ENCODE data around the gene NR1H2. TPM values are rescaled to one million over a fixed set of nuclear protein-coding genes. Genes with fewer than 3 reads are reported as not detected.

The NR1H2 gene
- total RNA-seq, 1 donor from 2014 or later: 150 TPM

DNA sequence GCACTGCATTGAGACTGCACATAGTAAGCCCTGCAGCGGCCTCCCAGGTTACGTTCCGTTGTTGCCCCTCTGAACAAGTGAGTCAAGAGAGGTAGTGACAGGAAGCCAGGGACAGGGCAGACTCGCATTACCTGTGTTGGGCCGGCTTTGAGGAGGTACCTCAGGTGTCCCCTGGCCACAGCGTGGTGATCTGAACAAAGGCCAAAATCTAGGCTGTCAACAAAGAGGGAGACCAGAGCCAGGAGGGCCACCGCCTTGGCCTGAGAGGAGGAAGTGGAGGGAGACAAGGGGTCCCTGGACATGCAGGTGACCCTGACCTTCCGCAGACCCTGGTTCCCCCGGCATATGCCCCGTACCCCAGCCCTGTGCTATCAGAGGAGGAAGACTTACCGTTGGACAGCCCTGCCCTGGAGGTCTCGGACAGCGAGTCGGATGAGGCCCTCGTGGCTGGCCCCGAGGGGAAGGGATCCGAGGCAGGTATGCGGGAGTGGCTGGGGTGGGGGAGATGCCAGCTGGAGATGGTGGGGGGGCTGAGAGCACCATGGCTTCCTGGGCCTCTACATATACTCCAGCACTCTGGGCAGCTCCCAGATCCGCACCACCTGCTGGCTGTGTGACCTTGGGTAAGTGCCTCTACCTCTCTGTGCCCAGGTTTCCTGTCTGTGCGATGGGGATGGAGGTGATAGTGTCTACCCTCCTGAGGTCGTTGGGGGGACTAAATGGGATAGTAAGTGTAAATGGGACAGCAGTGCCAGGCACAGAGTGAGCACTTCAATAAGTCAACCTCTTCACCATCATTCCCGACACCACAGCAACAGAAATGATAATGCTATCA is 47.2 kb downstream of the NR1H2 start:
- intact Hi-C loops (cut with DNase I): no loop called here
- H3K27me3 ChIP-seq: peaks cover 7% of the 10 kb centered on the region
- H3K4me3 ChIP-seq: no peak overlapping the region

DNA sequence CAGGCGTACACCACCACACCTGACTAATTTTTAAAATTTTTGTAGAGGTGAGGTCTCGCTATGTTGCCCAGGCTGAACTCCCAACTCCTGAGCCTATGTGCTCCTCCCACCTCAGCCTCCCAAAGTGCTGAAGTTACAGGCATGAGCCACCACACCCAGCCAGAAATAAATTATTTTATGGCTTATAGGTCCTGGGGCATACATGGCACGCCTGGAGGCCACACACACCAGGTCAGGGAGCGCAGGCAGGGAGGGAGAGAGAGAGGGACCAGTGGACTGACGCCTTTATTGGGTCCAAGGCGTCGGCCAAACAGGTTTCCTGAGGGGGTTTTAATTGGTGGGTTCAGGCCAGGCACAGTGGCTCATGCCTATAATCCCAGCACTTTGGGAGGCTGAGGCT is 49.3 kb downstream of the NR1H2 start:
- TF ChIP-seq, protein P1, sequence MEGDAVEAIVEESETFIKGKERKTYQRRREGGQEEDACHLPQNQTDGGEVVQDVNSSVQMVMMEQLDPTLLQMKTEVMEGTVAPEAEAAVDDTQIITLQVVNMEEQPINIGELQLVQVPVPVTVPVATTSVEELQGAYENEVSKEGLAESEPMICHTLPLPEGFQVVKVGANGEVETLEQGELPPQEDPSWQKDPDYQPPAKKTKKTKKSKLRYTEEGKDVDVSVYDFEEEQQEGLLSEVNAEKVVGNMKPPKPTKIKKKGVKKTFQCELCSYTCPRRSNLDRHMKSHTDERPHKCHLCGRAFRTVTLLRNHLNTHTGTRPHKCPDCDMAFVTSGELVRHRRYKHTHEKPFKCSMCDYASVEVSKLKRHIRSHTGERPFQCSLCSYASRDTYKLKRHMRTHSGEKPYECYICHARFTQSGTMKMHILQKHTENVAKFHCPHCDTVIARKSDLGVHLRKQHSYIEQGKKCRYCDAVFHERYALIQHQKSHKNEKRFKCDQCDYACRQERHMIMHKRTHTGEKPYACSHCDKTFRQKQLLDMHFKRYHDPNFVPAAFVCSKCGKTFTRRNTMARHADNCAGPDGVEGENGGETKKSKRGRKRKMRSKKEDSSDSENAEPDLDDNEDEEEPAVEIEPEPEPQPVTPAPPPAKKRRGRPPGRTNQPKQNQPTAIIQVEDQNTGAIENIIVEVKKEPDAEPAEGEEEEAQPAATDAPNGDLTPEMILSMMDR (IDR thresholded peaks at IDR 0.05): no peak
- Histone ChIP-seq H3K4me3 (no peak overlapping the region), H3K27me3 (no peaks in the 10 kb centered on the region), H3K9me3 (no peaks in the 10 kb centered on the region), H3K4me1 (no peaks in the 10 kb centered on the region), H3K27ac (no peak overlapping the region), H3K36me3 (no peaks in the 10 kb centered on the region)
- no peak for DNase-seq (ENCODE audit: low spot score in 2 of 2)
- intact Hi-C loops (cut with DNase I): no loop called here

More for the DNA sequence above, 47.2 kb downstream of the NR1H2 start:
- peaks cover 3 to 6% of the 10 kb centered on the region in 2 donors for H3K4me1 ChIP-seq
- no peak overlapping the region for H3K27ac ChIP-seq
- no peaks in the 10 kb centered on the region for H3K9me3 ChIP-seq
- H3K36me3 ChIP-seq: no peaks in the 10 kb centered on the region
- TF ChIP-seq, protein P1 (IDR thresholded peaks at IDR 0.05): no peak
- DNase-seq (ENCODE audit: low spot score in 2 of 2): no peak

- Histone ChIP-seq H3K27ac (no peak overlapping the region), H3K27me3 (peaks cover 12% of the 10 kb centered on the region), H3K36me3 (no peaks in the 10 kb centered on the region), H3K4me1 (peaks cover 10% of the 10 kb centered on the region in 2 donors), H3K4me3 (no peak overlapping the region), H3K9me3 (no peaks in the 10 kb centered on the region)
- TF ChIP-seq, protein P1 (IDR thresholded peaks at IDR 0.05): no peak
- DNase-seq (ENCODE audit: low spot score in 2 of 2): no peak
- intact Hi-C loops (cut with DNase I): no loop called here
Observed at GRCh38 chr19:50427318-50427925, 51.2 kb downstream of the NR1H2 start.

GRCh38 chr19:50427997-50428425 is 51.8 kb downstream of the NR1H2 start:
- Histone ChIP-seq H3K4me1 (peaks cover 10% of the 10 kb centered on the region in 2 donors), H3K27me3 (peaks cover 14% of the 10 kb centered on the region), H3K4me3 (no peak overlapping the region), H3K27ac (peak overlapping the region in 1 of 2 donors; percentile 4), H3K9me3 (no peaks in the 10 kb centered on the region), H3K36me3 (no peaks in the 10 kb centered on the region)
- TF ChIP-seq, protein P1 (IDR thresholded peaks at IDR 0.05): no peak
- peak; percentile 61 to 88 for DNase-seq (ENCODE audit: low spot score in 2 of 2)
- intact Hi-C loops (cut with DNase I): no loop called here

DNA sequence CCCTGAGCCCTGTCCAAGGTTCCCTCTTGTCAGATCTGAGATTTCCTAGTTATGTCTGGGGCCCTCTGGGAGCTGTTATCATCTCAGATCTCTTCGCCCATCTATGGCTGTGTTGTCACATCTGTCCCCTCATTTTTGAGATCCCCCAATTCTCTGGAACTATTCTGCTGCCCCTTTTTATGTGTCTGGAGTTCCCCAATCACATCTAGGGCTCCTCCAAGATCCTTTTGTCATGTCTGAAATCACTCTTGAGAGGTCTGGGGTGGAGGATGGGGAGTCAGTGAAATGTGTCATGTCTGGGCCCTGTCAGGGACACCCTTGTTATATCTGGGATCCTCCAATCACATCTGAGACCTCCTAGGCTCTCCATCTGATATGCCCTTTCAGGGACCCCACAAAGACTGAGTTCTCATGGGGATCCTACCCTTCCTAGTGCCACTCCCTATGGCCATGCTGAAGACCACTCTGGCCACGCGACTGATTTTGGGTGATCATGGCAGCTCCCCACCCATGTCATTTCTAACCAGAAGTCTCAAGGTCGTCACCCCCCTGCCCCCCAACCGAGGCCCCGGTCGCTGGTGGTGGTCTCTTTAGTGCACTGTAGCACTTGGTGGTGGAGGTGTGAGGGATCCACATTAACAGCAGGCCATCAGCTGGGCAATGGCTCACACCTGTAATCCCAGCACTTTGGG is 52.7 kb downstream of the NR1H2 start:
- Histone ChIP-seq H3K27ac (no peak overlapping the region), H3K4me1 (peaks cover 10% of the 10 kb centered on the region in 2 donors), H3K36me3 (no peaks in the 10 kb centered on the region), H3K27me3 (peaks cover 18% of the 10 kb centered on the region), H3K4me3 (no peak overlapping the region), H3K9me3 (no peaks in the 10 kb centered on the region)
- TF ChIP-seq, protein P1 (IDR thresholded peaks at IDR 0.05): no peak
- DNase-seq (ENCODE audit: low spot score in 2 of 2): no peak
- intact Hi-C loops (cut with DNase I): no loop called here
